NCI-H2081 (cell line): Measurements from ENCODE around the gene MX1.
"Not testable (repeated sequence)": the region's sequence is repeated elsewhere in the genome, so short reads cannot be mapped to it uniquely, and the experiment has no call there.

ENCODE experiments used
- DNase-seq, 2 experiments: peaks; one replicate each; lab custom pipeline; 2025; lab: John Stamatoyannopoulos, UW

Gene MX1

GRCh38 chr21:41407541-41408460 is 18.2 kb upstream of the MX1 start:
- DNase-seq = no peak

GRCh38 chr21:41410361-41410760 is 15.7 kb upstream of the MX1 start:
- DNase-seq = no peak

GRCh38 chr21:41410767-41411448 is 15.1 kb upstream of the MX1 start:
- no peak for DNase-seq

GRCh38 chr21:41411449-41412089 is 14.5 kb upstream of the MX1 start:
- DNase-seq = no peak

- DNase-seq = not testable (repeated sequence)
These were observed 8.5 kb upstream of the MX1 start for GRCh38 chr21:41417505-41417904.

GRCh38 chr21:41418393-41418792 is 7.6 kb upstream of the MX1 start:
- no peak for DNase-seq

GRCh38 chr21:41418956-41419680 is 6.9 kb upstream of the MX1 start:
- no peak for DNase-seq

- peak; percentile 27 to 40 for DNase-seq
These were observed 5.8 kb upstream of the MX1 start for GRCh38 chr21:41419921-41420862.

- not testable (repeated sequence) for DNase-seq
These were observed 5.0 kb upstream of the MX1 start for GRCh38 chr21:41420998-41421397.

GRCh38 chr21:41422546-41423304 is 3.3 kb upstream of the MX1 start:
- DNase-seq = no peak

GRCh38 chr21:41423305-41423636 is 2.8 kb upstream of the MX1 start:
- not testable (repeated sequence) for DNase-seq

- DNase-seq = no peak
These were observed 468 bp upstream of the MX1 start for GRCh38 chr21:41425588-41425953.

GRCh38 chr21:41426676-41427404 is 801 bp downstream of the MX1 start:
- DNase-seq = no peak

GRCh38 chr21:41427556-41427955 is 1.5 kb downstream of the MX1 start:
- DNase-seq = no peak

- no peak for DNase-seq
These were observed 2.3 kb downstream of the MX1 start for GRCh38 chr21:41428311-41428710.

- DNase-seq = no peak
These were observed 2.8 kb downstream of the MX1 start for GRCh38 chr21:41428847-41429246.

- no peak for DNase-seq
These were observed 3.3 kb downstream of the MX1 start for GRCh38 chr21:41429305-41429704.

- DNase-seq = no peak
These were observed 4.0 kb downstream of the MX1 start for GRCh38 chr21:41429925-41430491.

- DNase-seq = no peak
These were observed 5.9 kb downstream of the MX1 start for GRCh38 chr21:41431788-41432548.
